Hair follicle dermal papilla cell (primary cell): ENCODE data around the gene TDRD6. TPM values are rescaled to one million over a fixed set of nuclear protein-coding genes. Genes with fewer than 3 reads are reported as not detected.

ENCODE experiments used
- total RNA-seq: library from RNA; depleted of rRNA; stranded (reverse); fragments of >200 nt; gene quantifications from 2 replicates; pipeline ENCODE4 v1.2.3, GENCODE V29; 2012

Gene TDRD6, protein sequence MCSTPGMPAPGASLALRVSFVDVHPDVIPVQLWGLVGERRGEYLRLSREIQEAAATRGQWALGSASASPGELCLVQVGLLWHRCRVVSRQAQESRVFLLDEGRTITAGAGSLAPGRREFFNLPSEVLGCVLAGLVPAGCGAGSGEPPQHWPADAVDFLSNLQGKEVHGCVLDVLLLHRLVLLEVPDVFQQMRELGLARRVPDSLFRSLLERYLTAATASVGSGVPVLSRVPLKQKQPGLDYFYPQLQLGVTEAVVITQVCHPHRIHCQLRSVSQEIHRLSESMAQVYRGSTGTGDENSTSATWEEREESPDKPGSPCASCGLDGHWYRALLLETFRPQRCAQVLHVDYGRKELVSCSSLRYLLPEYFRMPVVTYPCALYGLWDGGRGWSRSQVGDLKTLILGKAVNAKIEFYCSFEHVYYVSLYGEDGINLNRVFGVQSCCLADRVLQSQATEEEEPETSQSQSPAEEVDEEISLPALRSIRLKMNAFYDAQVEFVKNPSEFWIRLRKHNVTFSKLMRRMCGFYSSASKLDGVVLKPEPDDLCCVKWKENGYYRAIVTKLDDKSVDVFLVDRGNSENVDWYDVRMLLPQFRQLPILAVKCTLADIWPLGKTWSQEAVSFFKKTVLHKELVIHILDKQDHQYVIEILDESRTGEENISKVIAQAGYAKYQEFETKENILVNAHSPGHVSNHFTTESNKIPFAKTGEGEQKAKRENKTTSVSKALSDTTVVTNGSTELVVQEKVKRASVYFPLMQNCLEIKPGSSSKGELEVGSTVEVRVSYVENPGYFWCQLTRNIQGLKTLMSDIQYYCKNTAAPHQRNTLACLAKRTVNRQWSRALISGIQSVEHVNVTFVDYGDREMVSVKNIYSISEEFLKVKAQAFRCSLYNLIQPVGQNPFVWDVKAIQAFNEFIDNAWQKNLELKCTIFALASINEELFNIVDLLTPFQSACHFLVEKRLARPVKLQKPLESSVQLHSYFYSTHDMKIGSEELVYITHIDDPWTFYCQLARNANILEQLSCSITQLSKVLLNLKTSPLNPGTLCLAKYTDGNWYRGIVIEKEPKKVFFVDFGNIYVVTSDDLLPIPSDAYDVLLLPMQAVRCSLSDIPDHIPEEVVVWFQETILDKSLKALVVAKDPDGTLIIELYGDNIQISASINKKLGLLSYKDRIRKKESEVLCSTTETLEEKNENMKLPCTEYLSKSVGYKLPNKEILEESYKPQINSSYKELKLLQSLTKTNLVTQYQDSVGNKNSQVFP (N-terminal part only)
- 0.12 and 0.16 TPM in 2 replicates for total RNA-seq

DNA sequence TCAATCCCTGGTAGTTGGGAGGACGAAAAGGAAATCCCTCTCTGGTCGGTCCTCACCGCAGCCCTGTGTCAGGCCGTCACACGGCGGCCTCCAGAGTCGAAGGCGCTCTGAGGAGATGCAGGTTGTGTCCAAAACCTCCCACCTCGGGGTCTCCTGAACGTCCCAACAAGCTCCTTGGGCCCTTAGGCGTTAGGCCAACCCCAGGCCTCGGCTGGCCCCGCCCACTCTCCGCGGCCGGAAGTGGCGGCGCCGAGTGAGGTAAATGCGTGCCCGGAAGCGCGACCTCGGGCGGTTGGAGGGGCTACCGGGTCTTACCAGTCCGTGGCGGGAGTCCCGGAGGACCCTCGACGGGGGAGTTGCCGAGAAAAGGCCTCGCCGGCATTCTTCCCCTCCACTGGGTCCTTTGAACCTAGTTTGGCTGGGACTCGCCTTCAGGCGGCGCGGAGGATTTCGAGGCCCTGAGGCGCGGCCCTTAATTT, at the start of gene TDRD6:
Gene TDRD6 (plus strand): TSS at position 267 of the 479 bp plus-strand sequence. CDS start 244 bp downstream, outside the sequence.

DNA sequence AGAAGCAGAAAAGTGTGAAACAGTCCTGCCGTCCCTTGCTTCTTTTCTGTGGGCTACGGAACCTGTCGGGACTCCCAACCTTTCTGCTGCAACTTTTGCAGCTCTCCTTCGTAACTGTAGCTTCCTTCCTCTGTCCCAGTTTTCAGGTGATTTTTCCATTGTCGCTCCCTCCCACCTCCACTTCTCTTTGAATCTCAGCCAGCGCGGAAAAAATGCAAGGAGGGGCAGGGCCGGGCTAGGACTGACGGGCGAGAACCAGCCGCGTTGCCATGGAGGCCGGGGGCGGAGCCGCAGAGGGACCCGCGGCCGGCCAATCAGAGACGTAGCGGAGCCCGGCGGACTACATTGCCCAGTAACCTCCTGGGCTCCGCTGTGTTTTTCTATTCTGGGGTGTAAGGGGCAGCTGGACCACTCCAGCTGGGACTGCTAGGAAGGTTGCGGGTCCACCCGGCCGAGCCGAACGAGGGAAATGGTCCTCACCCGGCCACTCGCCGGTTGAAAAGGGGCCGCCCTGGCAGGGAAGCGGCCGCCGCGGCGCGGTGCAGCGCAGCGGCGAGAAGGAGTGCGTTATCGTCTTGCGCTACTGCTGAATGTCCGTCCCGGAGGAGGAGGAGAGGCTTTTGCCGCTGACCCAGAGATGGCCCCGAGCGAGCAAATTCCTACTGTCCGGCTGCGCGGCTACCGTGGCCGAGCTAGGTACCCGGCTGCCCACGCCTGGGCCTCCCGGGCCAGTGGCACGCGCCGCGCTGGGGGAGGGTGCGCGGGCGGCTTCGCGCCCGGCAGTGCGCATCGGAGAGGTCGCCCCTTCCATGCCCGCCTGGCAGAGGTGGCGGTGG, 34.9 kb upstream of the TDRD6 start, which contains the start of the genes CYP39A1 and SLC25A27:
Gene CYP39A1 (minus strand): TSS at position 216 of the 836 bp plus-strand sequence. CDS start 236 bp downstream, outside the sequence.
Gene SLC25A27 (plus strand): TSS at position 373 of the 836 bp plus-strand sequence. CDS start 218 bp downstream, at position 591.

DNA sequence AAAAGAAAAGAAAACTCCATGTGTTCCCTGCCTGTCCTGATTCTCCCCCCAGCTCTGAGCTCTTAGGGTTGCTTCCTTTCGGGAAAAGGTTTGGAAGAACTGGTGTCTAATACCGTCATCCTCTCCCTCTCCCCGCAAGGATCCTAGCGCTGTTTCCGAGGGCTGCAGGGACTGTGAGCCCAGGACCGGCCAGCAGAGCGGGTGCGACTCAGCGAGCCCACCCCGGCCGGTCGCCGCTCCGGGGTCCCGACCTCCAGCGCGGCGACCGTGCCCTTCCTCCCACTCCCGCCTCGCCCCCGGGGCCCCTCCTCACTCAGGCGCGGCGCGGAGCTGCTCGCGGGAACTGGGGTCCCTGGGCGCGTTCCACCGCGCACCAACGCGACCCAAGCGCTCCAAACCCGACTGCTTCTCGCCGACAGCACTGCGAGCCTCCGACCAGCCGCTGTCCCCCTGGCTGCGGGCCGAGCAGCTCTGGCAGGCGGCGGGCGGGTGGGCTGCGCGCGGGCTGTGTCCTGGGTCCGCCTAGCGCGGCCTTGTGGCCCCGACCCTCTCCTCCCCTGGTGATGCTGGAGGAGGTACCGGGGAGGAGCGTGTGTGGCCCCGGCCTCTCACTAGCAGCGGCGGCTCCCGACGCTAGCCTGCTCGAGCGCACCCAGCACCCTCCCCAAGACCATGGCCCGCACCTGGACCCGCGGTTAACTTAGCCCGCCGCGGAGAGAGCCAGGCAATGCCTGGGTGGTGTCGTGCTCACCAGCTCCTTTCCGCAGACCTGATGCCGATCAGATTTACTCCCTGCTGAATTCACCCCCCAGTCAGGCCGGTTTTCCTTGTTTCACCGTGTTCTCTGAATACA, 47.4 kb downstream of the TDRD6 start, which contains the start of gene PLA2G7:
Gene PLA2G7 (minus strand): TSS at position 509 of the 853 bp plus-strand sequence. CDS start 12,484 bp downstream, outside the sequence.

DNA sequence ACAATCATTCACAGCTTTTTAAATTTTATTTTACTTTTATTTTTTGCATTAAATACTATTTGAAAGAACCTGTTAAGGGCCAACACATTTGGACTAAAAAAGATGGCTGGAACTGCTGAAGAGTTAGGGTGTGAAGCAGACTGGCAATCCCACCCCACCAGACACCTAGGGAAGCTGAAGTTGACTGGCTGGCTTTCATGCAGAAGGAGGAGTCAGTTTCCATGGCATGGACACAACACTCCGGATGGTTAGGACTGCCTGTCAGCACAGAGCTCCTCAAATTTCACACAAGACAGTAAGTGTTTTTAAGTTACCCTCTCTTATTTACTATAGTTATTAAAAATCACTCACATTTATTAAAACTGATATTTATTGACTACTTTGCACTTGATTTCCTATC, 59.0 kb downstream of the TDRD6 start, which contains the start of gene ANKRD66:
Gene ANKRD66 (plus strand): TSS at position 238 of the 400 bp plus-strand sequence. CDS start 5,016 bp downstream, outside the sequence.

Other genes with a start within 250 kb of the TDRD6 start
- gene RCAN2, start 196.4 kb upstream of the TDRD6 start, total RNA-seq: 22.7 and 37.2 TPM in 2 replicates
- gene CYP39A1, start 35.1 kb upstream of the TDRD6 start, total RNA-seq: 4.4 and 4.5 TPM in 2 replicates
- 8.4 and 9.1 TPM in 2 replicates for gene SLC25A27, start 34.9 kb upstream of the TDRD6 start, total RNA-seq
- gene PLA2G7, start 47.5 kb downstream of the TDRD6 start, total RNA-seq: not detected in 2 replicates
- not detected in 2 replicates for gene ANKRD66, start 59.0 kb downstream of the TDRD6 start, total RNA-seq
- gene MEP1A, start 105.5 kb downstream of the TDRD6 start, total RNA-seq: not detected in 2 replicates
- gene ADGRF5, start 234.1 kb downstream of the TDRD6 start, total RNA-seq: under 0.01 TPM in 2 replicates